Transverse colon (tissue), 4 donors: Measurements from ENCODE around the gene GADL1. TPM values are rescaled to one million over a fixed set of nuclear protein-coding genes. Genes with fewer than 3 reads are reported as not detected.

Experiments used
- DNase-seq: peaks from one replicate; pipeline ENCODE4 v3.0.0-alpha.2; 2019
- H3K27ac ChIP-seq, 4 donors: fragments of 200-600 bp; sonication (generic); 2 replicates each; pipeline ENCODE4 v1.5.1; 2016 to 2018; ENCODE audit warnings: inconsistent platforms in 4 of 4
- H3K27me3 ChIP-seq: fragments of 200-600 bp; sonication (generic); 2 replicates; pipeline ENCODE4 v1.5.1; 2017; ENCODE audit warnings: inconsistent platforms
- H3K36me3 ChIP-seq, 4 donors: fragments of 200-600 bp; sonication (generic); 2 replicates each; pipeline ENCODE4 v1.5.1; 2017 to 2019; ENCODE audit warnings: inconsistent platforms in 4 of 4
- H3K4me1 ChIP-seq, 4 donors: fragments of 200-600 bp; sonication (generic); 2 replicates each; pipeline ENCODE4 v1.5.1; 2017 to 2020; ENCODE audit warnings: inconsistent platforms in 4 of 4
- H3K4me3 ChIP-seq, 4 donors: fragments of 200-600 bp; sonication (generic); 1 replicate in 1 of 4; 2 replicates in 3 of 4; pipeline versions ENCODE4 v1.5.1 to v1.6.1; 2017 to 2019; ENCODE audit warnings: inconsistent platforms in 4 of 4
- H3K9me3 ChIP-seq, 2 donors: fragments of 200-600 bp; sonication (generic); 2 replicates each; pipeline ENCODE4 v1.5.1; 2017 to 2019; ENCODE audit warnings: inconsistent platforms in 2 of 2
- EP300 ChIP-seq: sonication (generic); formaldehyde crosslinking; IDR thresholded peaks from one replicate; pipeline ENCODE4 v1.6.1; 2017; ENCODE audit warnings: antibody characterized with exemption, low read depth
- POLR2A ChIP-seq: fragments of 450-650 bp; IDR thresholded peaks from one replicate; pipeline ENCODE4 v1.6.1; 2016; ENCODE audit warnings: antibody characterized with exemption, mild to moderate bottlenecking, moderate library complexity
- POLR2AphosphoS5 ChIP-seq, 3 donors: sonication (generic); formaldehyde crosslinking; IDR thresholded peaks; one replicate each; pipeline ENCODE4 v1.6.1; 2016; ENCODE audit warnings: antibody characterized with exemption in 3 of 3
- WGBS, 2 donors: methylation state at CpG; one replicate each; pipeline ENCODE4 v1.1.5; 2018; ENCODE audit warnings: low coverage in 1 of 2; 5-methylcytosine and 5-hydroxymethylcytosine counted together
- in situ Hi-C, 4 donors: fragments of 200-750 bp; cut with MboI; loops; one replicate each; pipeline versions ENCODE4 v1.15.0 to v1.15.1; 2017; ENCODE audit warnings: low sequenced_read_pairs in 3 of 4, low pct_ligation_motif_present in 1 of 4, low pct_unique_long_range_greater_than_20kb in 1 of 4
- intact Hi-C: fragments of 100-400 bp; cut with DNase I; formaldehyde crosslinking; loops from one replicate; pipeline ENCODE4 v1.15.1; 2023; ENCODE audit warnings: low total_unique reads
- total RNA-seq, 4 donors: library from RNA; depleted of rRNA; stranded (reverse); fragments of >200 nt; gene quantifications; one replicate each; pipeline ENCODE4 v1.1.0, GENCODE V29; 2016
- TF ChIP-seq, protein P1 (sequence below), 5 experiments: fragments of 200-600 bp in 3 of 5; fragments of 450-650 bp in 2 of 5; sonication (generic) in 3 of 5; IDR thresholded peaks; 1 replicate in 2 of 5; 2 replicates in 3 of 5; pipeline ENCODE4 v1.5.1; 2016 to 2017; ENCODE audit warnings: antibody characterized with exemption in 5 of 5, inconsistent platforms in 3 of 5, mild to moderate bottlenecking in 2 of 5, moderate library complexity in 1 of 5

GADL1 gene
- total RNA-seq, 4 donors from 2014 or later, result not detected

DNA sequence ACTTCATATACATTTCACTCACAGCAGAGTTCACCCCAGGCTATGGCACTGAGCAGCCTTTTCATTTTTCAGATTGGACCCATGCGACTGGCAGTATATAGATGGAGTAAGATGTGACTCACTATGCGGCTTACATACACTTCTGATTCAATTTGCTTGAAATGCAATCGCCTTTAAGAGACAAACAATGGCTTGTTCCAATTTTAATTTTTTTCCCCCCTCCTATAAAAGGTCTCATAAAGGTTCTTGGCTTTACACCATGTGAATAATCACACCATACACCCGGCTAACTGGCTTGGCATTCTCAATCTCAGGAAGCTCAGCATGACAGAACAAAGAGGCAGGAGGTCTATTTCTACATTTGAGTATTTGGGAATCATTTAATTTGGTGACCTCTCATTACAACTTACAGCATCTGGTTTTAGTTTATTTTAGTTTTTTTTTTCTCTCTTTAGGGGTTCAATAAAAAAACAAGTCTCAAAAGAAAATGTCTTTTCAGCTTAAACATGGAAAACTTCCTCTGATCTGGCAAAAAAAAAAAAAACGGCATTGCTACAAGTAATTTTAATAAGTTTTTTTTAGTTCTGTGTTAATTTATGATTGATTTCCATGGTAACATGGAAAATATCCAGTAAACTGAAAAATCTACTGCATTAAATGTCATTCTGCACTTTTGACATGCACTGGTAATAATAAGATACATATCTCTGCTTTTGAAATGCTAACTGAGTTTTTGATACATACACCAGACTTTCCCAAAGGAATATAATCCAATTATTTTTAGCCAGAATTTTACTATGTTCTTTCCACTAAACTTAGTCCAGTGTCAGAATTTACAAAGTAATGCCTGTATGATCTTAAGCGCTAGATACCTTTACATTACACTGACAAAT, 38.8 kb downstream of the GADL1 start:
- Histone ChIP-seq H3K4me3 (no peak overlapping the region), H3K27me3 (no peaks in the 10 kb centered on the region), H3K36me3 (no peaks in the 10 kb centered on the region), H3K9me3 (no peaks in the 10 kb centered on the region), H3K27ac (no peak overlapping the region), H3K4me1 (no peaks in the 10 kb centered on the region)
- no peak for TF ChIP-seq POLR2AphosphoS5 (IDR thresholded peaks at IDR 0.05)
- in situ Hi-C loops (no loop called here), intact Hi-C loops (no loop called here)
- 67 to 77% methylated on average over 6 of the region's 6 CpGs for WGBS, 2 donors
- DNase-seq, result no peak

DNA sequence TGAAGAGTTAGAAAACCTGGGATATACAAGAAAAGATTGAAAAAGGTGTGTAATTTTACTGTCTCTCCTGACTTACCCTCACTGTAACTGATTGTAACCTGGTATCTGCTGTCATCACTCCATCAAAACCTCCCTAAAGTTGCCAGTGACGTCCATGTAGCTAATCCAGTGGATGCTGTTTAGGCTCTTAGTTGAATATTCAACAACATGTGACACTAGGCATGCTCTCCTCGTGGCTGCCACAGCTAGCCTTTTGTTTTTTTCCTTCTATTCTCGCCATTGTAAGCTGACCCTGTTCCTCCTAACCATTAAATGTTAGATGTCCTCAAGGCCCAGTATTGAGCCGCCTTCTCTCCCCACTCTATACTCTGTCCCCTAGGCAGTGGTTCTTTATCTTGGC, 41.6 kb downstream of the GADL1 start:
- Histone ChIP-seq H3K9me3 (no peaks in the 10 kb centered on the region), H3K27me3 (no peaks in the 10 kb centered on the region), H3K27ac (no peak overlapping the region), H3K36me3 (no peaks in the 10 kb centered on the region), H3K4me3 (no peak overlapping the region), H3K4me1 (no peaks in the 10 kb centered on the region)
- WGBS, 2 donors, result 77 to 82% methylated on average over 3 to 4 of the region's 4 CpGs
- TF ChIP-seq POLR2A (no peak), POLR2AphosphoS5 (IDR thresholded peaks at IDR 0.05) (no peak), EP300 (no peak)
- TF ChIP-seq, protein P1, sequence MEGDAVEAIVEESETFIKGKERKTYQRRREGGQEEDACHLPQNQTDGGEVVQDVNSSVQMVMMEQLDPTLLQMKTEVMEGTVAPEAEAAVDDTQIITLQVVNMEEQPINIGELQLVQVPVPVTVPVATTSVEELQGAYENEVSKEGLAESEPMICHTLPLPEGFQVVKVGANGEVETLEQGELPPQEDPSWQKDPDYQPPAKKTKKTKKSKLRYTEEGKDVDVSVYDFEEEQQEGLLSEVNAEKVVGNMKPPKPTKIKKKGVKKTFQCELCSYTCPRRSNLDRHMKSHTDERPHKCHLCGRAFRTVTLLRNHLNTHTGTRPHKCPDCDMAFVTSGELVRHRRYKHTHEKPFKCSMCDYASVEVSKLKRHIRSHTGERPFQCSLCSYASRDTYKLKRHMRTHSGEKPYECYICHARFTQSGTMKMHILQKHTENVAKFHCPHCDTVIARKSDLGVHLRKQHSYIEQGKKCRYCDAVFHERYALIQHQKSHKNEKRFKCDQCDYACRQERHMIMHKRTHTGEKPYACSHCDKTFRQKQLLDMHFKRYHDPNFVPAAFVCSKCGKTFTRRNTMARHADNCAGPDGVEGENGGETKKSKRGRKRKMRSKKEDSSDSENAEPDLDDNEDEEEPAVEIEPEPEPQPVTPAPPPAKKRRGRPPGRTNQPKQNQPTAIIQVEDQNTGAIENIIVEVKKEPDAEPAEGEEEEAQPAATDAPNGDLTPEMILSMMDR (IDR thresholded peaks at IDR 0.05), result no peak
- DNase-seq, result no peak
- in situ Hi-C loops, result no loop called here
- intact Hi-C loops, result no loop called here

DNA sequence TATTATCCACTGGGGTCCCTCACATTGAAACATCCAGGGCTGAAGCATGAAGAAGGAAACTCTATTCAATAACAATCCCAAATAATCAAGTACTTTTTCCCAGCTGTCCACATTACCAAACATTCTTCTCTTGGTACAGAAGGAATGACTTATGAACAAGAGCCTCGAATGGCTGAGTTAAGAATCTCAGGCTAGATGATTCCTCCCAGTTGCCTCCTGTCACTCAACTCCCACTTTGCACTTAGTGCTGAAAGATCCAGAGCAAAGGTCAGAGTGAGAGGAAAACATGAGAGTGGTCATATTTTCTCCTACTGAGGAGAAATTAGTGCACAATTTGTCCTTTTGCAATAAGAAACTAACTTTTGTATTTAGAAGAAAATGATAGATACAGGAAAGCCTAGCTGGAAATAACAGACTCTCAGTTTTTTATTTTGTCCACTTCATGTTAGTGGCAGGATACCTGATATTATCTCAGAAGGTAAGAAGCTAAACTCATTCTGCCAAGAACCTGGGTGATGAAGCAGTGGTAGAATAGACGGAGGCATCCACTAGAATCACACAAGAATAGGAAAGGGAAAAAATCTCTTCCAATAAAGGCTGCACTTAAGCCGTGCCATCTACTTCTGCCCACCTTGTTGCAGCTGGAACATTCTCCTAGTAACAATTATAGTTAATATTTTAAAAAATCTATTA, 46.2 kb downstream of the GADL1 start:
- no peaks in the 10 kb centered on the region for H3K4me1 ChIP-seq
- intact Hi-C loops, result no loop called here
- no peaks in the 10 kb centered on the region for H3K27me3 ChIP-seq
- no peaks in the 10 kb centered on the region for H3K9me3 ChIP-seq
- H3K4me3 ChIP-seq, result no peak overlapping the region
- TF ChIP-seq, protein P1 (IDR thresholded peaks at IDR 0.05), result no peak
- no peak for TF ChIP-seq POLR2AphosphoS5 (IDR thresholded peaks at IDR 0.05)
- no peak for TF ChIP-seq POLR2A
- no peak for TF ChIP-seq EP300
- no peaks in the 10 kb centered on the region for H3K36me3 ChIP-seq
- in situ Hi-C loops, result no loop called here
- 69 to 71% methylated on average over 3 of the region's 3 CpGs for WGBS, 2 donors
- DNase-seq, result no peak
- H3K27ac ChIP-seq, result no peak overlapping the region

DNA sequence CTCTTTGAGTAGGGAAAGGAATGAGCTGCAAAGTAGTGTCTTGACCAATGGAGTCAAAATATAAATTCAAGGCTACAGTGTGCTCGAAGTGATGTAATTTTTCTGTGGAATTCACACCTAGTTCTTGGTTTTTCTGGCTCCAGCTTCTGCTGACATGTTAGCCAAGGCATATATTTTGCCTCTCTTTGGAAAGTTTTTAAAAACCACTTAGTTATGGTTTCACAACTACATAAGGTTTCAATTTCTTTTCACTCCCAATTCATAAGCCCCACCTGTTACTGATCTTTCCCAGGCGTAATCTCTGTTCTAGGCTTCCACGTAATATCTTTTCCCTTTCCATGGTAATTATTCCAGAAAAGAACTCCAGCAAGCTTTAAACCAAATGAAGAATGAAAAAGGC, 46.9 kb downstream of the GADL1 start:
- in situ Hi-C loops, result no loop called here
- WGBS, 2 donors, result 77 to 83% methylated on average over 3 of the region's 3 CpGs

More for the DNA sequence above, 46.9 kb downstream of the GADL1 start:
- DNase-seq, result no peak
- H3K27ac ChIP-seq, result no peak overlapping the region
- H3K27me3 ChIP-seq, result no peaks in the 10 kb centered on the region
- TF ChIP-seq POLR2A, result no peak
- TF ChIP-seq EP300, result no peak
- no peak for TF ChIP-seq POLR2AphosphoS5 (IDR thresholded peaks at IDR 0.05)
- TF ChIP-seq, protein P1 (IDR thresholded peaks at IDR 0.05), result no peak
- no peaks in the 10 kb centered on the region for H3K36me3 ChIP-seq
- no peaks in the 10 kb centered on the region for H3K9me3 ChIP-seq
- intact Hi-C loops, result no loop called here
- H3K4me1 ChIP-seq, result no peaks in the 10 kb centered on the region
- no peak overlapping the region for H3K4me3 ChIP-seq
